GM12878 (cell line): Measurements from ENCODE around the gene SGCD. TPM values are rescaled to one million over a fixed set of nuclear protein-coding genes. Genes with fewer than 3 reads are reported as not detected.

ENCODE experiments used
- ATAC-seq: fragments of 200-7000 bp; cut with Tn5 transposase; 3 replicates; pipeline ENCODE4 v1.9.1; 2020; ENCODE audit warnings: mild to moderate bottlenecking, moderate library complexity
- BruUV-seq: library from RNA; stranded (reverse); fragments of 400-500 nt; replicated peaks from 2 replicates; lab custom pipeline; 2021; lab: Mats Ljungman, UMichigan
- CTCF ChIA-PET: fragments of 300-600 bp; sonication (Branson Sonifier 250); formaldehyde crosslinking; extraction: SDS; loops from one replicate; lab custom pipeline; 2021; ENCODE audit warnings: inconsistent platforms; lab: Yijun Ruan, JAX
- POLR2A ChIA-PET: fragments of 350-600 bp; formaldehyde crosslinking; extraction: SDS; loops from one replicate; lab custom pipeline; 2021; ENCODE audit warnings: inconsistent platforms; lab: Charles Lee
- RAD21 ChIA-PET: fragments of 300-600 bp; sonication (Branson Sonifier 250); formaldehyde crosslinking; loops from one replicate; lab custom pipeline; 2023; ENCODE audit warnings: antibody characterized with exemption; ENCODE audit not compliant: unreplicated experiment; lab: Charles Lee
- SMC1A ChIA-PET: fragments of 300-600 bp; sonication (Branson Sonifier 250); formaldehyde crosslinking; loops from one replicate; lab custom pipeline; 2023; ENCODE audit not compliant: unreplicated experiment, uncharacterized antibody; lab: Charles Lee
- DNase-seq: peaks from one replicate; pipeline ENCODE4 v3.0.0-alpha.2; 2011; ENCODE audit warnings: low read depth, low spot score
- FAIRE-seq: peaks from 3 replicates; lab custom pipeline; 2011; peaks lifted over from hg19 to GRCh38; lab: Jason Lieb, UNC
- H2AFZ ChIP-seq: 2 replicates; pipeline ENCODE4 v1.6.0; 2011; ENCODE audit warnings: low read depth, low read length, control low read depth; ENCODE audit not compliant: control insufficient read depth
- H3K27ac ChIP-seq: 2 replicates; pipeline ENCODE4 v1.5.1; 2011; ENCODE audit warnings: control low read depth; ENCODE audit not compliant: control insufficient read depth, insufficient read depth
- H3K27me3 ChIP-seq, 2 experiments: replicated peaks in 1 of 2; 2 replicates each; pipeline versions ENCODE4 v1.6.0 to v1.6.1; 2011; ENCODE audit warnings: low read length in 1 of 2; ENCODE audit not compliant: control insufficient read depth in 2 of 2, insufficient read depth in 2 of 2
- H3K36me3 ChIP-seq, 2 experiments: 2 replicates each; pipeline ENCODE4 v1.5.1; 2011; ENCODE audit warnings: low read length in 1 of 2; ENCODE audit not compliant: control insufficient read depth in 2 of 2, insufficient read depth in 2 of 2
- H3K4me1 ChIP-seq: 2 replicates; pipeline ENCODE4 v1.6.1; 2011; ENCODE audit warnings: mild to moderate bottlenecking, low read length, moderate library complexity, mixed read lengths; ENCODE audit not compliant: control insufficient read depth, insufficient read depth
- H3K4me2 ChIP-seq: 2 replicates; pipeline ENCODE4 v1.6.0; 2011; ENCODE audit warnings: control low read depth; ENCODE audit not compliant: control insufficient read depth, insufficient read depth
- H3K4me3 ChIP-seq: fragments of 200-600 bp; sonication (generic); 2 replicates; pipeline ENCODE4 v1.5.1; 2016
- H3K79me2 ChIP-seq: 2 replicates; pipeline ENCODE4 v1.6.0; 2011; ENCODE audit warnings: low read length; ENCODE audit not compliant: control insufficient read depth, insufficient read depth
- H3K9ac ChIP-seq: 2 replicates; pipeline ENCODE4 v1.8.0; 2011; ENCODE audit warnings: low read length, control low read depth, mixed read lengths; ENCODE audit not compliant: control insufficient read depth, insufficient read depth
- H3K9me3 ChIP-seq: replicated peaks from 3 replicates; pipeline ENCODE4 v1.5.1; 2011; ENCODE audit warnings: mild to moderate bottlenecking, low read length; ENCODE audit not compliant: control insufficient read depth, insufficient read depth
- H4K20me1 ChIP-seq: 2 replicates; pipeline ENCODE4 v1.6.0; 2011; ENCODE audit not compliant: control insufficient read depth, insufficient read depth
- CEBPB ChIP-seq, 2 experiments: fragments of 150-350 bp in 1 of 2; IDR thresholded peaks; 2 replicates each; pipeline ENCODE4 v1.6.1; 2012 to 2014; ENCODE audit warnings: low read depth in 2 of 2, low read length in 2 of 2, borderline replicate concordance in 1 of 2, inconsistent platforms in 1 of 2
- IKZF2 ChIP-seq, 2 experiments: fragments of 450-650 bp; IDR thresholded peaks; 2 replicates each; pipeline ENCODE4 v1.6.1; 2017; ENCODE audit warnings: mild to moderate bottlenecking in 2 of 2, moderate library complexity in 2 of 2
- JUND ChIP-seq: IDR thresholded peaks from 2 replicates; pipeline ENCODE4 v1.6.1; 2012; ENCODE audit warnings: low read depth, mild to moderate bottlenecking, low read length, improper control_type of control experiment, moderate library complexity
- KDM1A ChIP-seq: fragments of 200-600 bp; sonication (generic); IDR thresholded peaks from 2 replicates; pipeline ENCODE4 v1.6.1; 2016; ENCODE audit warnings: borderline replicate concordance
- MXI1 ChIP-seq: fragments of 150-350 bp; IDR thresholded peaks from 2 replicates; pipeline ENCODE4 v1.6.1; 2011; ENCODE audit warnings: low read depth, mild to moderate bottlenecking, inconsistent platforms, low read length, improper control_type of control experiment
- NBN ChIP-seq: fragments of 450-650 bp; IDR thresholded peaks from 2 replicates; pipeline ENCODE4 v1.6.1; 2016
- PAX5 ChIP-seq: IDR thresholded peaks from 2 replicates; pipeline ENCODE4 v1.6.1; 2011; ENCODE audit warnings: low read depth, low read length, borderline replicate concordance
- RCOR1 ChIP-seq: conservative IDR thresholded peaks from 2 replicates; pipeline ENCODE4 v1.6.1; 2012; ENCODE audit warnings: low read depth, low read length, improper control_type of control experiment
- SP1 ChIP-seq: IDR thresholded peaks from one replicate; pipeline ENCODE4 v1.6.1; 2011; ENCODE audit warnings: low read depth, low read length
- TBL1XR1 ChIP-seq: IDR thresholded peaks from 2 replicates; pipeline ENCODE4 v1.6.1; 2012; ENCODE audit warnings: low read depth, low read length, improper control_type of control experiment
- YBX1 ChIP-seq: fragments of 450-650 bp; IDR thresholded peaks from 2 replicates; pipeline ENCODE4 v1.6.1; 2016; ENCODE audit warnings: antibody characterized with exemption
- ZBED1 ChIP-seq: IDR thresholded peaks from 2 replicates; pipeline ENCODE4 v1.6.1; 2016; ENCODE audit warnings: borderline replicate concordance
- ZNF217 ChIP-seq: fragments of 450-650 bp; IDR thresholded peaks from 2 replicates; pipeline ENCODE4 v1.6.1; 2017; ENCODE audit warnings: antibody characterized with exemption, mild to moderate bottlenecking
- WGBS: methylation state at CpG from one replicate; pipeline ENCODE4 v1.1.6; 2016; ENCODE audit warnings: low lambda C conversion rate; ENCODE audit not compliant: insufficient replicate concordance, insufficient coverage; ENCODE audit errors: missing lambda C conversion rate; 5-methylcytosine and 5-hydroxymethylcytosine counted together
- in situ Hi-C: fragments of 300-500 bp; cut with MboI; formaldehyde crosslinking; loops from 9 replicates; pipeline ENCODE4 v1.14.3; 2018; ENCODE audit warnings: mixed read lengths
- intact Hi-C: fragments of 100-400 bp; cut with micrococcal nuclease; formaldehyde crosslinking; loops from one replicate; pipeline ENCODE4 v1.14.2; 2022; ENCODE audit not compliant: unreplicated experiment
- polyA plus RNA-seq, 11 experiments: library from polyadenylated mRNA; depleted of rRNA in 4 of 11; unstranded in 6 of 11; stranded (reverse) in 5 of 11; fragments of >200 nt; fragmentation: Nextera tagmentation in 4 of 11; fragmentation: Illumina TruSeq in 1 of 11; extraction: Ambion mirVana in 4 of 11; extraction: Trizol in 1 of 11; gene quantifications; 1 replicate in 1 of 11; 2 replicates in 10 of 11; pipeline versions ENCODE4 v1.2.1 to v1.2.3, GENCODE V29; 2011 to 2016; ENCODE audit warnings: inconsistent platforms in 2 of 11, missing spikeins in 2 of 11, low read depth in 1 of 11
- total RNA-seq, 4 experiments: library from RNA; depleted of rRNA in 3 of 4; stranded (reverse); fragments of >200 nt in 3 of 4; fragmentation: Illumina TruSeq in 1 of 4; extraction: Trizol in 1 of 4; gene quantifications; 2 replicates each; pipeline versions ENCODE4 v1.2.1 to v1.2.3, GENCODE V29; 2013 to 2021
- TF ChIP-seq, protein P1 (sequence below): IDR thresholded peaks from 2 replicates; pipeline ENCODE4 v1.6.1; 2012; ENCODE audit warnings: low read depth, low read length, improper control_type of control experiment
- TF ChIP-seq, protein P2 (sequence below): fragments of 450-650 bp; IDR thresholded peaks from 2 replicates; pipeline ENCODE4 v1.6.1; 2017; ENCODE audit warnings: borderline replicate concordance

SGCD gene
- total and polyA plus RNA-seq, 10 of the 15 experiments (the other 5 are each of a cell fraction or from before 2014, with no cell fraction given) = 0.06 TPM; not detected in 9

DNA sequence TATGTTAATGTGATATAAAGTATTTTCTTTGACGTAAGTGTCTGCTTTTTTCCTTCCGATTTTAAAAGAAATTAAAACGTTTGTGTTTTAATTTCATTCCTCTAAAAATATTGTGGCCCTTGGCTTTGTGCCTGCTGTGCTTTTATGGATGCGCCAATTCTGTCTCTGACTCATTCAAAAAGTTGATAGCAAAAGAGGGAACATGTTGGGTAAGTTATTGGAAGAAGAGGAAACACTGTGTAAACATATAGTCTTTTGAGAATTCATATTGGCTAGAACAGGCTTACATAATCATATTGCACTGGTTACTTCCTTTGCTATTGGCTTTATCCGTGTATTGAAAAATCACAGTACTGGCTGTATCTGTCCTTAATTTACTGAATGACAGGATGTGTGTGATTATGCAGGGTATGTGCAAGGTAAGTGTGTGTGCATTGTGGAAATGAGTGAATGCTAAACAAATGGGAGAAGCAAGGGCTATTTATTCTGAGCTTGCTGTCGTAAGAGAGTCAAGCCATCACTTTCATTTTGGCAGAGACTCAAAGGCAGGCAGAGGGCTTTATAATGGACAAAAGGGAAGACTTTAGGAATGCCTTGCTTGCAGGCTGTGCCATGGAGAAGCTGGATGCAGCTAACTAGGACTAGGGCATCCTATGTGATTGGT is 67.8 kb downstream of the SGCD start:
- Histone ChIP-seq H3K27ac (no peak overlapping the region), H3K4me2 (no peak overlapping the region), H2AFZ (no peak overlapping the region), H3K9me3 (no peaks in the 10 kb centered on the region), H3K9ac (no peak overlapping the region), H3K4me1 (no peaks in the 10 kb centered on the region), H3K36me3 (no peaks in the 10 kb centered on the region), H3K4me3 (no peak overlapping the region), H3K27me3 (no peaks in the 10 kb centered on the region), H3K79me2 (no peaks in the 10 kb centered on the region), H4K20me1 (no peaks in the 10 kb centered on the region)
- WGBS = 77% methylated on average over 6 of the region's 6 CpGs
- ChIA-PET SMC1A (interaction anchor here (0.9 to 1.8 kb wide), 3 partner anchors 8 to 23 kb away, joined by 3 to 4 read pairs (median 4); no protein-coding TSS in a partner anchor), RAD21 (no interaction called here), CTCF (interaction anchor here (1.7 kb wide), 1 partner anchor 22 kb away, joined by 4 read pairs; no protein-coding TSS in a partner anchor), POLR2A (no interaction called here)
- FAIRE-seq = no peak
- no peak for DNase-seq
- ATAC-seq = no peak
- in situ Hi-C loops (no loop called here), intact Hi-C loops (no loop called here)
- no TSS peak for BruUV-seq
- TF ChIP-seq CEBPB (IDR thresholded peaks at IDR 0.05; ENCODE audit: borderline replicate concordance in 1 of 2, low read depth in 2 of 2, low read length in 2 of 2) (no peak), MXI1 (no peak), TBL1XR1 (no peak), PAX5 (no peak), NBN (no peak), JUND (no peak), YBX1 (no peak), IKZF2 (IDR thresholded peaks at IDR 0.05) (no peak), ZNF217 (no peak), SP1 (no peak), ZBED1 (no peak), KDM1A (no peak), RCOR1 (no peak)
- TF ChIP-seq, protein P1, sequence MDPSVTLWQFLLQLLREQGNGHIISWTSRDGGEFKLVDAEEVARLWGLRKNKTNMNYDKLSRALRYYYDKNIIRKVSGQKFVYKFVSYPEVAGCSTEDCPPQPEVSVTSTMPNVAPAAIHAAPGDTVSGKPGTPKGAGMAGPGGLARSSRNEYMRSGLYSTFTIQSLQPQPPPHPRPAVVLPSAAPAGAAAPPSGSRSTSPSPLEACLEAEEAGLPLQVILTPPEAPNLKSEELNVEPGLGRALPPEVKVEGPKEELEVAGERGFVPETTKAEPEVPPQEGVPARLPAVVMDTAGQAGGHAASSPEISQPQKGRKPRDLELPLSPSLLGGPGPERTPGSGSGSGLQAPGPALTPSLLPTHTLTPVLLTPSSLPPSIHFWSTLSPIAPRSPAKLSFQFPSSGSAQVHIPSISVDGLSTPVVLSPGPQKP = no peak
- TF ChIP-seq, protein P2, sequence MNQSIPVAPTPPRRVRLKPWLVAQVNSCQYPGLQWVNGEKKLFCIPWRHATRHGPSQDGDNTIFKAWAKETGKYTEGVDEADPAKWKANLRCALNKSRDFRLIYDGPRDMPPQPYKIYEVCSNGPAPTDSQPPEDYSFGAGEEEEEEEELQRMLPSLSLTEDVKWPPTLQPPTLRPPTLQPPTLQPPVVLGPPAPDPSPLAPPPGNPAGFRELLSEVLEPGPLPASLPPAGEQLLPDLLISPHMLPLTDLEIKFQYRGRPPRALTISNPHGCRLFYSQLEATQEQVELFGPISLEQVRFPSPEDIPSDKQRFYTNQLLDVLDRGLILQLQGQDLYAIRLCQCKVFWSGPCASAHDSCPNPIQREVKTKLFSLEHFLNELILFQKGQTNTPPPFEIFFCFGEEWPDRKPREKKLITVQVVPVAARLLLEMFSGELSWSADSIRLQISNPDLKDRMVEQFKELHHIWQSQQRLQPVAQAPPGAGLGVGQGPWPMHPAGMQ = no peak
